Peyer's patch (tissue), 4 donors: ENCODE measurements around the gene KMT2A. TPM values are rescaled to one million over a fixed set of nuclear protein-coding genes. Genes with fewer than 3 reads are reported as not detected.
A peak's percentile ranks its signal among the peaks of the same experiment; 100 is the strongest.

Source experiments
- DNase-seq, 3 donors: peaks; one replicate each; pipeline ENCODE4 v3.0.0-alpha.2; 2017 to 2019
- H3K27ac ChIP-seq, 4 donors: fragments of 200-600 bp; sonication (generic); one replicate each; pipeline ENCODE4 v1.5.1; 2016 to 2019
- H3K27me3 ChIP-seq, 2 donors: fragments of 200-600 bp; sonication (generic); one replicate each; pipeline ENCODE4 v1.5.1; 2019
- H3K36me3 ChIP-seq, 3 donors: fragments of 200-600 bp; sonication (generic); one replicate each; pipeline ENCODE4 v1.5.1; 2016 to 2019
- H3K4me1 ChIP-seq, 4 donors: fragments of 200-600 bp; sonication (generic); one replicate each; pipeline ENCODE4 v1.5.1; 2016 to 2019
- H3K4me3 ChIP-seq, 4 donors: fragments of 200-600 bp; sonication (generic); 1 replicate in 3 of 4; 2 replicates in 1 of 4; pipeline ENCODE4 v1.5.1; 2016 to 2019; ENCODE audit warnings: mild to moderate bottlenecking in 1 of 4
- H3K9me3 ChIP-seq, 4 donors: fragments of 200-600 bp; sonication (generic); one replicate each; pipeline ENCODE4 v1.5.1; 2016 to 2019; ENCODE audit warnings: mild to moderate bottlenecking in 1 of 4
- CTCF ChIP-seq, 6 experiments: fragments of 450-650 bp in 4 of 6; fragments of 200-600 bp in 2 of 6; sonication (generic) in 1 of 6; IDR thresholded peaks; one replicate each; pipeline ENCODE4 v1.5.1; 2017 to 2019; ENCODE audit warnings: antibody characterized with exemption in 6 of 6, mild to moderate bottlenecking in 3 of 6, moderate library complexity in 1 of 6
- POLR2A ChIP-seq, 2 donors: fragments of 450-650 bp; IDR thresholded peaks; one replicate each; pipeline ENCODE4 v1.5.1; 2017; ENCODE audit warnings: antibody characterized with exemption in 2 of 2, mild to moderate bottlenecking in 2 of 2, moderate library complexity in 2 of 2
- total RNA-seq, 4 donors: library from RNA; depleted of rRNA; stranded (reverse); fragments of >200 nt; gene quantifications; one replicate each; pipeline ENCODE4 v1.1.0, GENCODE V29; 2016

KMT2A gene
- 100 to 1,000 TPM in 1 of 4 donors, 10 to 100 TPM in 3; 46.6 to 110 (median 74.3) TPM for total RNA-seq

GRCh38 chr11:118435893-118436624 lies at the start of gene KMT2A:
Gene KMT2A (plus strand): TSS chr11:118436492. CDS start chr11:118436513, 21 bp downstream.
- no peaks in the 10 kb centered on the region for H3K36me3 ChIP-seq
- no peaks in the 10 kb centered on the region for H3K9me3 ChIP-seq
- peak within 1 kb of the TSS; percentile 92 to 95 (median 94) for H3K4me3 ChIP-seq
- H3K27me3 ChIP-seq, result no peaks in the 10 kb centered on the region
- H3K4me1 ChIP-seq, result peaks cover 0 to 52% (median 1%) of the 10 kb centered on the region in 4 donors
- TF ChIP-seq POLR2A (IDR thresholded peaks at IDR 0.05), result no peak
- TF ChIP-seq CTCF (IDR thresholded peaks at IDR 0.05), result peak in 4 of 6 experiments; percentile 97 to 99 (median 98)
- DNase-seq, result peak; percentile 91 to 99 (median 97)
- peak within 1 kb of the TSS; percentile 89 to 94 (median 91) for H3K27ac ChIP-seq

- H3K27ac ChIP-seq, result peak overlapping the region in 2 of 4 donors; percentile 3 to 51
Observed at GRCh38 chr11:118396097-118396501, 40.2 kb upstream of the KMT2A start.

GRCh38 chr11:118397448-118397847 lies 38.8 kb upstream of the KMT2A start:
- Histone ChIP-seq H3K9me3 (no peaks in the 10 kb centered on the region), H3K4me1 (peaks cover 0 to 4% (median under 1%) of the 10 kb centered on the region in 4 donors), H3K27me3 (no peaks in the 10 kb centered on the region), H3K27ac (no peak overlapping the region), H3K36me3 (peaks cover 0 to 53% (median 0%) of the 10 kb centered on the region in 3 donors), H3K4me3 (no peak overlapping the region)
- no peak for TF ChIP-seq CTCF (IDR thresholded peaks at IDR 0.05)
- no peak for TF ChIP-seq POLR2A (IDR thresholded peaks at IDR 0.05)
- no peak for DNase-seq

More at GRCh38 chr11:118396097-118396501, 40.2 kb upstream of the KMT2A start:
- Histone ChIP-seq H3K4me1 (peaks cover 0 to 4% (median 0%) of the 10 kb centered on the region in 4 donors), H3K4me3 (no peak overlapping the region), H3K9me3 (no peaks in the 10 kb centered on the region), H3K36me3 (peaks cover 0 to 67% (median 0%) of the 10 kb centered on the region in 3 donors), H3K27me3 (no peaks in the 10 kb centered on the region)
- no peak for DNase-seq
- TF ChIP-seq CTCF (IDR thresholded peaks at IDR 0.05), result no peak
- no peak for TF ChIP-seq POLR2A (IDR thresholded peaks at IDR 0.05)

- Histone ChIP-seq H3K4me1 (peaks cover 2 to 19% (median 11%) of the 10 kb centered on the region in 4 donors), H3K27ac (peak overlapping the region; percentile 50 to 68 (median 54)), H3K27me3 (no peaks in the 10 kb centered on the region), H3K36me3 (peaks cover 0 to 38% (median 0%) of the 10 kb centered on the region in 3 donors), H3K9me3 (no peaks in the 10 kb centered on the region), H3K4me3 (no peak overlapping the region)
- no peak for DNase-seq
- TF ChIP-seq POLR2A (IDR thresholded peaks at IDR 0.05) (no peak), CTCF (IDR thresholded peaks at IDR 0.05) (no peak)
Observed at GRCh38 chr11:118398791-118399559, 37.3 kb upstream of the KMT2A start.

GRCh38 chr11:118401151-118401879 lies 35.0 kb upstream of the KMT2A start, which contains the start of gene ATP5MG:
Gene ATP5MG (plus strand): TSS chr11:118401606. CDS start chr11:118401666, 60 bp downstream.
- peaks cover 2 to 19% (median 11%) of the 10 kb centered on the region in 4 donors for H3K4me1 ChIP-seq
- TF ChIP-seq POLR2A (IDR thresholded peaks at IDR 0.05) (peak in 1 of 2 donors; percentile 60), CTCF (IDR thresholded peaks at IDR 0.05) (peak in 3 of 6 experiments; percentile 4 to 21 (median 13))
- peaks cover 0 to 27% (median 0%) of the 10 kb centered on the region in 3 donors for H3K36me3 ChIP-seq
- peak within 1 kb of the TSS; percentile 75 to 79 (median 77) for H3K4me3 ChIP-seq
- peak within 1 kb of the TSS; percentile 82 to 89 (median 86) for H3K27ac ChIP-seq
- H3K27me3 ChIP-seq, result no peaks in the 10 kb centered on the region
- DNase-seq, result peak; percentile 84 to 96 (median 87)
- no peaks in the 10 kb centered on the region for H3K9me3 ChIP-seq
